Type B pancreatic cell (in vitro differentiated cells): ENCODE measurements around the gene GAS2. TPM values are rescaled to one million over a fixed set of nuclear protein-coding genes. Genes with fewer than 3 reads are reported as not detected.

Source experiments
- DNase-seq: peaks from one replicate; pipeline ENCODE4 v3.0.0; 2021; ENCODE audit warnings: mixed read lengths; ENCODE audit not compliant: unreplicated experiment; ENCODE audit errors: extremely low spot score
- H3K27ac Mint-ChIP-seq: 2 replicates; pipeline ENCODE4 v1.8.0; 2021; ENCODE audit warnings: mild to moderate bottlenecking, mixed read lengths
- H3K27me3 Mint-ChIP-seq: 2 replicates; pipeline ENCODE4 v1.8.0; 2021; ENCODE audit warnings: mixed read lengths
- H3K36me3 Mint-ChIP-seq: 2 replicates; pipeline ENCODE4 v1.8.0; 2021; ENCODE audit warnings: mixed read lengths
- H3K4me1 Mint-ChIP-seq: one replicate; pipeline ENCODE4 v1.8.0; 2021; ENCODE audit warnings: mixed read lengths; ENCODE audit not compliant: unreplicated experiment
- H3K4me3 Mint-ChIP-seq: 2 replicates; pipeline ENCODE4 v1.8.0; 2021; ENCODE audit warnings: mild to moderate bottlenecking, mixed read lengths
- H3K9me3 Mint-ChIP-seq: 2 replicates; pipeline ENCODE4 v1.8.0; 2021; ENCODE audit warnings: mixed read lengths
- CTCF ChIP-seq: fragments of 200-600 bp; sonication (generic); conservative IDR thresholded peaks from 2 replicates; pipeline ENCODE4 v1.5.0; 2021; ENCODE audit warnings: antibody characterized with exemption, mild to moderate bottlenecking
- total RNA-seq: library from RNA; stranded (reverse); gene quantifications from 2 replicates; pipeline ENCODE4 v1.2.1, GENCODE V29; 2021; ENCODE audit warnings: low replicate concordance

Gene GAS2
- total RNA-seq, 1 donor from 2014 or later = 15.6 TPM

- Mint-ChIP-seq H3K9me3 (peaks cover 5% of the 10 kb centered on the region), H3K4me3 (no peak overlapping the region), H3K36me3 (no peaks in the 10 kb centered on the region), H3K27me3 (no peaks in the 10 kb centered on the region), H3K27ac (no peak overlapping the region), H3K4me1 (peaks cover 4% of the 10 kb centered on the region)
- DNase-seq = no peak
- TF ChIP-seq CTCF = no peak
Measured at GRCh38 chr11:22768281-22768680, 101.9 kb downstream of the GAS2 start.

GRCh38 chr11:22769081-22769480 lies 102.7 kb downstream of the GAS2 start:
- H3K4me3 Mint-ChIP-seq = no peak overlapping the region
- H3K9me3 Mint-ChIP-seq = peaks cover 5% of the 10 kb centered on the region
- no peak overlapping the region for H3K27ac Mint-ChIP-seq
- TF ChIP-seq CTCF = no peak
- no peaks in the 10 kb centered on the region for H3K27me3 Mint-ChIP-seq
- DNase-seq = no peak
- peaks cover 4% of the 10 kb centered on the region for H3K4me1 Mint-ChIP-seq
- H3K36me3 Mint-ChIP-seq = no peaks in the 10 kb centered on the region

GRCh38 chr11:22774716-22775115 lies 108.3 kb downstream of the GAS2 start:
- Mint-ChIP-seq H3K4me3 (no peak overlapping the region), H3K27ac (no peak overlapping the region), H3K36me3 (no peaks in the 10 kb centered on the region), H3K9me3 (peaks cover 2% of the 10 kb centered on the region), H3K4me1 (peaks cover 4% of the 10 kb centered on the region), H3K27me3 (no peaks in the 10 kb centered on the region)
- no peak for TF ChIP-seq CTCF
- DNase-seq = no peak

- Mint-ChIP-seq H3K4me3 (no peak overlapping the region), H3K27me3 (no peaks in the 10 kb centered on the region), H3K27ac (no peak overlapping the region), H3K9me3 (no peaks in the 10 kb centered on the region), H3K36me3 (no peaks in the 10 kb centered on the region), H3K4me1 (peaks cover 4% of the 10 kb centered on the region)
- no peak for TF ChIP-seq CTCF
- no peak for DNase-seq
Measured at GRCh38 chr11:22775248-22775647, 108.8 kb downstream of the GAS2 start.

- Mint-ChIP-seq H3K9me3 (no peaks in the 10 kb centered on the region), H3K4me3 (no peak overlapping the region)
Measured at GRCh38 chr11:22778642-22779041, 112.2 kb downstream of the GAS2 start.

More at GRCh38 chr11:22778642-22779041, 112.2 kb downstream of the GAS2 start:
- Mint-ChIP-seq H3K36me3 (no peaks in the 10 kb centered on the region), H3K27ac (no peak overlapping the region), H3K4me1 (peaks cover 4% of the 10 kb centered on the region), H3K27me3 (no peaks in the 10 kb centered on the region)
- no peak for DNase-seq
- peak; percentile 32 for TF ChIP-seq CTCF
